K562 (cell line): ENCODE data around the gene MED29. TPM values are rescaled to one million over a fixed set of nuclear protein-coding genes. Genes with fewer than 3 reads are reported as not detected.

Experiments
- ARID1B ChIP-seq: fragments of 450-650 bp; IDR thresholded peaks from 2 replicates; pipeline ENCODE4 v1.6.1; 2016; ENCODE audit warnings: antibody characterized with exemption, mild to moderate bottlenecking, inconsistent platforms
- ARID4B ChIP-seq: sonication (generic); formaldehyde crosslinking; IDR thresholded peaks from 2 replicates; pipeline ENCODE4 v1.8.0; 2022; ENCODE audit warnings: mild to moderate bottlenecking, missing genetic modification reagents
- CREB3 ChIP-seq: fragments of 450-650 bp; conservative IDR thresholded peaks from 2 replicates; pipeline ENCODE4 v1.6.1; 2016; ENCODE audit warnings: missing genetic modification characterization, low read depth, mild to moderate bottlenecking, missing compliant biosample characterization, moderate library complexity
- GATA2 ChIP-seq: sonication (generic); formaldehyde crosslinking; IDR thresholded peaks from 2 replicates; pipeline ENCODE4 v1.4.0; 2020; ENCODE audit warnings: mild to moderate bottlenecking, missing genetic modification reagents
- ILF3 ChIP-seq: fragments of 450-650 bp; IDR thresholded peaks from 2 replicates; pipeline ENCODE4 v1.6.1; 2018; ENCODE audit warnings: antibody characterized with exemption, mild to moderate bottlenecking, moderate library complexity, borderline replicate concordance
- JUNB ChIP-seq: fragments of 450-650 bp; formaldehyde crosslinking; conservative IDR thresholded peaks from 2 replicates; pipeline ENCODE4 v1.4.0; 2020; ENCODE audit warnings: mild to moderate bottlenecking
- MAZ ChIP-seq, 2 experiments: fragments of 450-650 bp in 1 of 2; sonication (generic) in 1 of 2; formaldehyde crosslinking; IDR thresholded peaks in 1 of 2; conservative IDR thresholded peaks in 1 of 2; 2 replicates each; pipeline versions ENCODE4 v1.4.0 to v1.5.0; 2020; ENCODE audit warnings: mild to moderate bottlenecking in 1 of 2, missing genetic modification reagents in 1 of 2
- MTA3 ChIP-seq: fragments of 450-650 bp; formaldehyde crosslinking; IDR thresholded peaks from 2 replicates; pipeline ENCODE4 v1.6.1; 2017; ENCODE audit warnings: mild to moderate bottlenecking, borderline replicate concordance
- NEUROD1 ChIP-seq: fragments of 150-350 bp; IDR thresholded peaks from 2 replicates; pipeline ENCODE4 v1.6.1; 2014; ENCODE audit warnings: borderline replicate concordance, low read length, low read depth; ENCODE audit not compliant: partially characterized antibody
- PHB2 ChIP-seq: fragments of 450-650 bp; IDR thresholded peaks from 2 replicates; pipeline ENCODE4 v1.6.1; 2017; ENCODE audit warnings: low read depth
- POLR2A ChIP-seq: fragments of 450-650 bp; conservative IDR thresholded peaks from 2 replicates; pipeline ENCODE4 v1.6.1; 2016
- POLR2AphosphoS5 ChIP-seq: IDR thresholded peaks from 2 replicates; pipeline ENCODE4 v1.6.1; 2011; ENCODE audit warnings: mild to moderate bottlenecking, low read depth, low read length, moderate library complexity; ENCODE audit not compliant: control insufficient read depth, insufficient read depth
- POLR3A ChIP-seq: IDR thresholded peaks from 2 replicates; pipeline ENCODE4 v1.6.1; 2011; ENCODE audit warnings: borderline replicate concordance, mild to moderate bottlenecking, moderate library complexity; ENCODE audit not compliant: insufficient read length, insufficient read depth; ENCODE audit errors: extremely low read depth
- PURB ChIP-seq: sonication (generic); formaldehyde crosslinking; IDR thresholded peaks from 2 replicates; pipeline ENCODE4 v1.9.0; 2021; ENCODE audit warnings: low read depth, mild to moderate bottlenecking, missing genetic modification reagents
- RBM15 ChIP-seq: fragments of 200-400 bp; formaldehyde crosslinking; IDR thresholded peaks from 2 replicates; pipeline ENCODE4 v1.6.1; 2018; ENCODE audit warnings: mild to moderate bottlenecking, low read length, moderate library complexity; ENCODE audit not compliant: insufficient read depth
- TEAD4 ChIP-seq, 2 experiments: sonication (generic) in 1 of 2; formaldehyde crosslinking in 1 of 2; IDR thresholded peaks; 2 replicates each; pipeline versions ENCODE4 v1.6.1 to v1.8.0; 2012 to 2022; ENCODE audit warnings: borderline replicate concordance in 1 of 2, inconsistent platforms in 1 of 2, low read length in 1 of 2, mild to moderate bottlenecking in 1 of 2, missing genetic modification reagents in 1 of 2
- ZBTB1 ChIP-seq: sonication (generic); formaldehyde crosslinking; IDR thresholded peaks from 2 replicates; pipeline ENCODE4 v1.8.1; 2023; ENCODE audit warnings: missing genetic modification reagents, low read depth, mild to moderate bottlenecking, borderline replicate concordance
- ZFPM2 ChIP-seq: fragments of 250-450 bp; sonication (Bioruptor Pico); IDR thresholded peaks from 2 replicates; pipeline ENCODE4 v1.5.1; 2022; ENCODE audit warnings: mild to moderate bottlenecking
- ZNF3 ChIP-seq: fragments of 250-450 bp; sonication (Bioruptor Pico); IDR thresholded peaks from 2 replicates; pipeline ENCODE4 v1.5.0; 2021; ENCODE audit warnings: mild to moderate bottlenecking, moderate library complexity
- ZNF57 ChIP-seq: fragments of 450-650 bp; formaldehyde crosslinking; IDR thresholded peaks from 2 replicates; pipeline ENCODE4 v1.4.0; 2020; ENCODE audit warnings: mild to moderate bottlenecking, moderate library complexity
- ZNF644 ChIP-seq: fragments of 200-800 bp; sonication (Bioruptor generic); IDR thresholded peaks from 2 replicates; pipeline ENCODE4 v1.6.1; 2016; ENCODE audit warnings: low read depth, missing genetic modification characterization, missing compliant biosample characterization
- ZNF76 ChIP-seq: fragments of 250-450 bp; sonication (Bioruptor Pico); IDR thresholded peaks from 2 replicates; pipeline ENCODE4 v1.4.0; 2020; ENCODE audit warnings: mild to moderate bottlenecking, moderate library complexity, borderline replicate concordance
- ZNF79 ChIP-seq: fragments of 250-450 bp; sonication (Bioruptor Pico); IDR thresholded peaks from 2 replicates; pipeline ENCODE4 v1.4.0; 2020; ENCODE audit warnings: low read depth, mild to moderate bottlenecking, moderate library complexity
- polyA plus RNA-seq, 8 experiments: library from polyadenylated mRNA; depleted of rRNA in 4 of 8; stranded (reverse) in 5 of 8; unstranded in 3 of 8; fragments of >200 nt; fragmentation: Nextera tagmentation in 2 of 8; fragmentation: Illumina TruSeq in 1 of 8; extraction: Ambion mirVana in 2 of 8; extraction: Trizol in 1 of 8; gene quantifications; 2 replicates each; pipeline versions ENCODE4 v1.2.1 to v1.2.3, GENCODE V29; 2011 to 2014; ENCODE audit warnings: inconsistent platforms in 1 of 8, missing spikeins in 1 of 8
- total RNA-seq, 7 experiments: library from RNA; depleted of rRNA in 6 of 7; stranded (reverse); fragments of >200 nt in 6 of 7; fragmentation: Illumina TruSeq in 2 of 7; extraction: Trizol in 2 of 7; gene quantifications; 2 replicates each; pipeline versions ENCODE4 v1.2.1 to v1.2.3, GENCODE V29; 2011 to 2021; ENCODE audit warnings: low replicate concordance in 1 of 7

The MED29 gene
- total and polyA plus RNA-seq, 9 of the 15 experiments (the other 6 are each of a cell fraction or from before 2014, with no cell fraction given) = 1.8 to 22.6 (median 12.4) TPM

- TF ChIP-seq JUNB (CRISPR knock-in tag) (no peak), ZNF644 (tag) (peak; percentile 87; the same call in 1 of the 2 replicates), ARID1B (peak; percentile 60), GATA2 (CRISPR knock-in tag) (no peak), PURB (CRISPR knock-in tag) (no peak), ZFPM2 (CRISPR knock-in tag) (no peak), TEAD4 (IDR thresholded peaks at IDR 0.05; ENCODE audit: low read length) (peak; percentile 76), TEAD4 (CRISPR knock-in tag; IDR thresholded peaks at IDR 0.05; ENCODE audit: borderline replicate concordance) (no peak), POLR2A (peak; percentile 81), MTA3 (peak; percentile 69; the same call in 1 of the 2 replicates), ZBTB1 (CRISPR knock-in tag) (no peak), POLR2AphosphoS5 (peak; percentile 53; the same call in 1 of the 2 replicates), NEUROD1 (no peak), ZNF57 (CRISPR knock-in tag) (no peak), ARID4B (CRISPR knock-in tag) (peak; percentile 64), ILF3 (peak; percentile 77; the same call in 1 of the 2 replicates), CREB3 (tag) (no peak), RBM15 (no peak), POLR3A (peak; percentile 90), ZNF76 (peak; percentile 70; the same call in 1 of the 2 replicates), PHB2 (no peak), ZNF3 (CRISPR knock-in tag) (no peak), ZNF79 (CRISPR knock-in tag) (no peak), MAZ (CRISPR knock-in tag; conservative IDR thresholded peaks at IDR 0.05 in 1 of 2, IDR thresholded peaks at IDR 0.05 in 1 of 2) (peak; percentile 89 to 93)
Measured at GRCh38 chr19:39412100-39412866, 21.1 kb downstream of the MED29 start, which contains the start of gene PLEKHG2 (continued).
